Hepatocyte (in vitro differentiated cells): ENCODE data around the gene PHACTR1. TPM values are rescaled to one million over a fixed set of nuclear protein-coding genes. Genes with fewer than 3 reads are reported as not detected.

Experiments
- DNase-seq: peaks from one replicate; pipeline ENCODE4 v3.0.0-alpha.2; 2016; ENCODE audit warnings: low spot score
- H2AFZ ChIP-seq: fragments of 200-600 bp; sonication (generic); 2 replicates; pipeline ENCODE4 v1.6.0; 2016; ENCODE audit warnings: antibody characterized with exemption, mild to moderate bottlenecking
- H3K27ac ChIP-seq: fragments of 200-600 bp; sonication (generic); 2 replicates; pipeline ENCODE4 v1.5.1; 2016; ENCODE audit warnings: mild to moderate bottlenecking
- H3K27me3 ChIP-seq: fragments of 200-600 bp; sonication (generic); 2 replicates; pipeline ENCODE4 v1.6.1; 2016
- H3K36me3 ChIP-seq: fragments of 200-600 bp; sonication (generic); replicated peaks from 2 replicates; pipeline ENCODE4 v1.5.1; 2016; ENCODE audit warnings: low read depth; ENCODE audit not compliant: insufficient read depth
- H3K4me1 ChIP-seq: fragments of 200-600 bp; sonication (generic); 2 replicates; pipeline ENCODE4 v1.5.1; 2016; ENCODE audit warnings: mild to moderate bottlenecking, moderate library complexity; ENCODE audit not compliant: insufficient read depth
- H3K4me2 ChIP-seq: fragments of 200-600 bp; sonication (generic); 2 replicates; pipeline ENCODE4 v1.6.0; 2016
- H3K4me3 ChIP-seq: fragments of 200-600 bp; sonication (generic); 2 replicates; pipeline ENCODE4 v1.5.1; 2016; ENCODE audit warnings: mild to moderate bottlenecking
- H3K79me2 ChIP-seq: fragments of 200-600 bp; sonication (generic); 2 replicates; pipeline ENCODE4 v1.6.0; 2017; ENCODE audit warnings: mild to moderate bottlenecking
- H3K9me2 ChIP-seq: fragments of 200-600 bp; sonication (generic); replicated peaks from 2 replicates; pipeline ENCODE4 v1.6.0; 2017; ENCODE audit warnings: mild to moderate bottlenecking; ENCODE audit not compliant: insufficient read depth
- H3K9me3 ChIP-seq: fragments of 200-600 bp; sonication (generic); 2 replicates; pipeline ENCODE4 v1.5.1; 2016; ENCODE audit warnings: low read depth, mild to moderate bottlenecking
- H4K20me1 ChIP-seq: fragments of 200-600 bp; sonication (generic); 2 replicates; pipeline ENCODE4 v1.6.0; 2016; ENCODE audit warnings: mild to moderate bottlenecking; ENCODE audit not compliant: insufficient read depth, poor library complexity, severe bottlenecking
- CTCF ChIP-seq: fragments of 200-600 bp; sonication (generic); IDR thresholded peaks from 2 replicates; pipeline ENCODE4 v1.5.1; 2016; ENCODE audit warnings: antibody characterized with exemption, mild to moderate bottlenecking; ENCODE audit not compliant: poor library complexity
- EZH2 ChIP-seq: fragments of 200-600 bp; sonication (generic); IDR thresholded peaks from 2 replicates; pipeline ENCODE4 v1.6.1; 2016; ENCODE audit warnings: antibody characterized with exemption, mild to moderate bottlenecking, borderline replicate concordance
- EZH2phosphoT487 ChIP-seq: fragments of 200-600 bp; sonication (generic); IDR thresholded peaks from one replicate; pipeline ENCODE4 v1.6.1; 2018; ENCODE audit warnings: antibody characterized with exemption, mild to moderate bottlenecking, low read depth, moderate library complexity; ENCODE audit not compliant: unreplicated experiment, severe bottlenecking
- WGBS: methylation state at CpG from one replicate; pipeline ENCODE4 v1.1.6; 2016; ENCODE audit warnings: low lambda C conversion rate; ENCODE audit errors: missing lambda C conversion rate; 5-methylcytosine and 5-hydroxymethylcytosine counted together
- polyA plus RNA-seq: library from polyadenylated mRNA; unstranded; fragments of >200 nt; fragmentation: Nextera tagmentation; extraction: Ambion mirVana; gene quantifications from 2 replicates; pipeline ENCODE4 v1.2.1, GENCODE V29; 2016
- total RNA-seq: library from RNA; depleted of rRNA; stranded (reverse); fragments of >200 nt; gene quantifications from 2 replicates; pipeline ENCODE4 v1.2.3, GENCODE V29; 2014

Gene PHACTR1
- total and polyA plus RNA-seq, 2 experiments from 2014 or later = 3.0 to 4.3 TPM

- Histone ChIP-seq H3K27ac (no peak overlapping the region), H3K79me2 (no peaks in the 10 kb centered on the region), H4K20me1 (no peaks in the 10 kb centered on the region), H3K4me1 (peaks cover 4% of the 10 kb centered on the region), H3K27me3 (no peaks in the 10 kb centered on the region), H3K36me3 (no peaks in the 10 kb centered on the region), H3K9me2 (no peaks in the 10 kb centered on the region), H3K9me3 (no peaks in the 10 kb centered on the region), H2AFZ (no peak overlapping the region), H3K4me3 (no peak overlapping the region), H3K4me2 (no peak overlapping the region)
- WGBS = 88% methylated on average over 4 of the region's 4 CpGs
- no peak for TF ChIP-seq EZH2
- DNase-seq = no peak
Observed at GRCh38 chr6:12947151-12947871, 230.7 kb downstream of the PHACTR1 start.

- Histone ChIP-seq H2AFZ (no peak overlapping the region), H3K4me2 (no peak overlapping the region), H3K27me3 (no peaks in the 10 kb centered on the region), H3K9me2 (no peaks in the 10 kb centered on the region), H3K36me3 (no peaks in the 10 kb centered on the region), H3K79me2 (no peaks in the 10 kb centered on the region), H3K4me1 (peaks cover 4% of the 10 kb centered on the region), H3K9me3 (no peaks in the 10 kb centered on the region), H3K27ac (no peak overlapping the region), H4K20me1 (no peaks in the 10 kb centered on the region), H3K4me3 (no peak overlapping the region)
- no peak for DNase-seq
- TF ChIP-seq CTCF (no peak), EZH2phosphoT487 (no peak), EZH2 (no peak)
- WGBS = 100% methylated on average over 1 of the region's 1 CpG
Observed at GRCh38 chr6:12947967-12948366, 231.4 kb downstream of the PHACTR1 start.

GRCh38 chr6:12950976-12951375 is 234.4 kb downstream of the PHACTR1 start:
- H4K20me1 ChIP-seq = no peaks in the 10 kb centered on the region
- peak overlapping the region; percentile 63 for H3K27ac ChIP-seq
- no peaks in the 10 kb centered on the region for H3K9me2 ChIP-seq
- H3K36me3 ChIP-seq = no peaks in the 10 kb centered on the region
- H3K4me1 ChIP-seq = peaks cover 4% of the 10 kb centered on the region
- WGBS = 72% methylated on average over 5 of the region's 5 CpGs
- no peak overlapping the region for H2AFZ ChIP-seq
- H3K4me3 ChIP-seq = no peak overlapping the region
- H3K27me3 ChIP-seq = peaks cover 6% of the 10 kb centered on the region
- H3K9me3 ChIP-seq = no peaks in the 10 kb centered on the region
- no peak overlapping the region for H3K4me2 ChIP-seq
- TF ChIP-seq EZH2phosphoT487 = no peak
- no peak for TF ChIP-seq CTCF
- no peak for TF ChIP-seq EZH2
- peak; percentile 19 for DNase-seq
- no peaks in the 10 kb centered on the region for H3K79me2 ChIP-seq

GRCh38 chr6:12951415-12951814 is 234.8 kb downstream of the PHACTR1 start:
- no peak overlapping the region for H3K4me3 ChIP-seq
- no peaks in the 10 kb centered on the region for H3K36me3 ChIP-seq
- no peaks in the 10 kb centered on the region for H4K20me1 ChIP-seq
- H3K79me2 ChIP-seq = no peaks in the 10 kb centered on the region
- peaks cover 4% of the 10 kb centered on the region for H3K4me1 ChIP-seq
- no peak overlapping the region for H3K4me2 ChIP-seq
- DNase-seq = no peak
- peak overlapping the region; percentile 63 for H3K27ac ChIP-seq
- H3K27me3 ChIP-seq = peaks cover 10% of the 10 kb centered on the region
- TF ChIP-seq CTCF (no peak), EZH2 (no peak), EZH2phosphoT487 (no peak)
- H3K9me3 ChIP-seq = no peaks in the 10 kb centered on the region
- H2AFZ ChIP-seq = no peak overlapping the region
- no peaks in the 10 kb centered on the region for H3K9me2 ChIP-seq
